SIG-M5 treated with dmso at 0.1 percent for 504 hours (cell line): Measurements from ENCODE around the gene OR10P1.

Experiments used
- DNase-seq: peaks from one replicate; lab custom pipeline; 2025; ENCODE audit not compliant: unreplicated experiment; lab: John Stamatoyannopoulos, UW

Gene OR10P1

DNA sequence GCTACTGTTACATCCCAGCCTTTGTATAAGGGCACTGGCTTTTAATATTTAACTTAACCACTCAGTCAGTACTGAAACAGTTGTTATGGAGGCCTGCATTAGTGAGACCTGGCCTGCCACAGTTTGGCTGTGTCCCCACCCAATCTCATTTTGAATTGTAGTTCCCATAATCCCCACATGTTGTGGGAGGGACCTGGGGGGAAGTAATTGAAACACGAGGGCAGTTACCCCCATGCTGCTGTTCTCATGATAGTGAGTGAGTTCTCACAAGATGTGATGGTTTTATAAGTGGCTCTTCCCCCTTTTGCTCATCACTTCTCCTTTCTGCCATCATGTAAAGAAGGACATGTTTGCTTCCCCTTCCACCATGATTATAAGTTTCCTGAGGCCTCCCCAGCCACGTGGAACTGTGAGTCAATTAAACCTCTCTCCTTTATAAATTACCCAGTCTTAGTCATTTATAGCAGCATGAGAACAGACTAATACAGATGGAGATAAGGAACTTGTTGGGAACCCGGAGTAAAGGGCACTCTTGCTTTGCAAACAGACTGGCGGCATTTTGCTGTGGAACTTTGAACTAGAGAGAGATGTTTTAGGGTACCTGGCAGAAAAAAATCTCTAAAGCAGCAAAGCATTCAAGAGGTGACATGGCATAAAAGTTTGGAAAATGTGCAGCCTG is 14.1 kb downstream of the OR10P1 start:
- peak; percentile 83 for DNase-seq

- DNase-seq = no peak
Measured at GRCh38 chr12:55651299-55651683, 14.6 kb downstream of the OR10P1 start.

DNA sequence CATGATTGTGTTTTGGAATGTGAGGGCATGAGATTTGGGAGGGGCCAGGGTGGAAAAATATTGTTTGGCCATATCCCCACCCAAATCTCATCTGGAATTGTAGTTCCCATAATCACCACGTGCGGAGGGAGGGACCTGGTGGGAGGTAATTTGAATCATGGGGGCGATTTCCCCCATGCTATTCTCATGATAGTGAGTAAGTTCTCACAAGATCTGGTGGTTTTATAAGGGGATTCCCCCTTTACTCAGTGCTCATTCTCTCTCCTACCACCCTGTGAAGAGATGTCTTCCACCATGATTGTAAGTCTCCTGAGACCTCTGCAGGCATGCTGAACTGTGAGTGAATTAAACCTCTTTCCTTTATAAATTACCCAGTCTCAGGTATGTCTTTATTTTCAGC is 15.7 kb downstream of the OR10P1 start:
- no peak for DNase-seq

GRCh38 chr12:55653031-55653430 is 16.3 kb downstream of the OR10P1 start:
- DNase-seq = no peak

DNA sequence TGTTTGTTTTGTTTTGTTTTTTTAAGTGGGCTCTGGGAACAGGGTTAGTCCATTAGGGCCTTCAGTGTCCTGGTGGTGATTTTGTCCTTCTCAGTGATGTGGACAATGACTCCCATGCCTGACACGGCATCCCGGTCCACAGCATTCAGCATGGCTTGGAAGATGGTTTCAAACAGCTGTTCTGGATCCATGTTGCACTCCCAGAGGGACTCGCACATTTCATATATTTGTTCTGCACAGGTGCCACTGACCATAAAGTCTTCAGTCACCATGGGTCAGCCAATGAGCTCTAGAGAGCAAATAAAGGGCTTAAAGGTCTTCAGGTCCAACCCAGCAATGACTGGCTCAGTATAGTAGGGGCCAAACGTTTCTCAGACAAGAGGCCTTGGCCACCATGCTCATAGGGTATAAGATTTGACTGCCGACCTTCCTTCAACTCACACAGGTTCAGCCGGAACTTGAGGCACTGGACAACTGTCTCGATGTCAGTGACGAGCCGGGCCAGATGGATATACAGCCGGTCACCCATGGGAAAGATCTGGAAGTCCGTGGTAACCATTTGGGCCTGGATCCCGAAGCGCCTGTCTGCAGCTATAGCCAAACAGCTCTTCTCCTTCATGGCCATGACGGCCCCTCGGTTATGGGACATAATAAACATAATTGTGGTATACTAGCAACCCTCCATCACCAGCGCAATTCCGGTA is 18.0 kb downstream of the OR10P1 start:
- no peak for DNase-seq

DNA sequence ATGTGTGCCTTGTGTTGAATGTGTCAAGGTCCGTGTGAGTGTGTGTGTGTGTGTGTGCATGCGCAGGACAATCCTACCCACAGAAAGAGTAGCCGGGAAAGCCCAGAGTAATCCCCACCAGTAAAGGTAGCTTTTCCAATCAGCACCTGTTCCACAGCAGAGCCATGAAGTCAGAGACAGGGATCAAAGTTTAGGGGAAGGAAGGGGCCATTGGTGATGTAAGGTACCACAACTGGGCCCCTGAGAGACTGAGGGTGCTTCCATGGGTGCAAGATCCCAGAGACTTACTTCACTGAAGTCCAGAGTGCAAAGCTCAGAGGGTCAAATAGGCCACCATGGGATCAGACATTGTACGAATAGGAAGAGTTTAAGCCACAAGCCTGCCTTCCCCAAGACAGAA is 20.5 kb downstream of the OR10P1 start:
- DNase-seq = no peak

DNA sequence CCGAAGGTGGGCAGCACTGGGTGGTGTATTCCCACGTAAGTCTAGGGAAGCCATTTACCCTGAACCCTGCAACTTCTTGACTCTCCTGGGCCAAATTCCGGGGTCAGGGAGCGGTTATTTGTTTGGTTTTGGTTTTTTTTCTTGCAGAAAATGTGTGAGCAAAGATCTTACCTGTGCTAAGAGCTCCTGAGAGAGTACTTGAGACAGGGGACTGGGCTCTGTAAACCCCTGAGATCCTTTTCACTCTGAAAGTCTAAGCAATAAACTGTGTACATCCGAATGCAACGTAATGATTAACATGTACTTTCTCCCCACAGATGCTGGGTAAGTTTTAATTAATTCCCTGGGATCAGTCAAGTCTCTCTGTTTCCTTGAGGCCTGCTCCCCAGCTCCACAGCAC is 21.5 kb downstream of the OR10P1 start:
- no peak for DNase-seq

DNA sequence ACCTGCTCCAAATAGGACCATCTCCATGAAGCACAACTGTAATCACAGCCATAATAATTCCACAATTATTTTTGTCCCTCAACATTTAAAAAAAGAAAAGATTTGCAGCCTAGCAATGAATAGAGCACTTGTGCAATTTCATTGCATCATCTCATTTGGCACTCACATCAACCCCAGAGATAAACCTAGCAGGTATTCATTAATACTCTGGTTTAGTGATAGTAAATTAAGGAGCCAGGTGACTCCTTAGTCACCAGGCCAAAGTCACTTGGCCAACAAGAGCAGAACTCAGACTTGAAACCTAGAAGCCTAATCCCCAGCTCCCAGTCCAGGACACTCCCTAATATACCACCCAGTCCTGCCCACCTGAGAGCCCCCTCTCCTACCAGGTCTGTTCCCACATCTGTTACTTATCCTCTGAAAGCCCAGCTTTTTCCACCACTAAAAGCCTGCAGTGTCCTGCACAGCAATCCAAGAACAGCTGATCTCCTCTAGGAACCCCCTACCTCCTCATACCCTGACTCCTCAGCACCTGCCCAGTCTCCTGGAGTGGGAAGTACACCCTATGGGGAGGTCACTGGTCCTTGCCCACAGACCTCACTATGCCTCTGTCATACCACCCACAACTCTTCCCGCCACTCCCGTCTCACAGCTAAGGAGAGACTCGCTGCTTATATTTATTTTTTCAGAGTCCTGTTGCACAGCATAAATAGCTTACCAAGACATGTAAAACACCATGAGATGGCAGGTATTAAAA is 22.1 kb downstream of the OR10P1 start:
- no peak for DNase-seq

DNA sequence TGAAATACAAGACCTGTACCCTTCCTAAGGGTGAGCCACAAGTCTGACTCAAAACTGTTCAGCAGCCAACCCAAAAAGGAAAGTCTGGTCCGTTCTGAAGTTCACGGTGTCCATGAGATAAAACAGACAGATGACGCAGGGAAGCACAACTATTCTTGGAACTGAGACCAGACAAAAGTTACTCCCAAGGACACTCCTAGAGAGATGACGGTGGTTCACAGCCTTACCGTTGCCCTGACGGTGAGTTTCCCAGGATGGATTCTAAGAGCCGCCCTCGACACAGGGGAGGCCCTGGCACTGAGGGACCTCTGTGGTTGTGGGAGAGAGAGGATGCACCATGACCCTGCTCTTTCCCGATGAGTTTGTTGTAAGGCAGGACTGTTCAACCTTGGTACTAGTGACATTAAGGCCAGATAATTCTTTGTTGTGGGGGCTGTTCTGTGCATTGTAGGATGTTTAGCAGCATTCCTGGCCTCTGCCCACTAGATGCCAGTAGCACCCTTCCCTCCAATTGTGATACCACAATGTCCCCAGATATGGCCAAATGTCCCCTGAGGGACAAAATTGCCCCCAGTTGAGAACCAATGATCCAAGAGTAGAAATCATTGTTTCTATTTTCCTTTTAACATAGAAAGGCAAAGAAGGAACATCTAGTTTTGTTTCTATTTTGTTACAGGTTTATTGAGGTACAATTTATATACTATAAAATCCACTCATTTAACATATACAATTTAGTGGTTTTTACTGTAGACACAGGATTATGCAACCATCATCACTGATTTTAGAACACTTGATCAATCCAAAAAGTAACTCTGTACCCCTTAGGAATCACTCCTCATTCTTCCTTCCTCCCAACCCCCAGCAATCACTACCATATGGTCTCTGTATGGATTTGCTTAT is 23.0 kb downstream of the OR10P1 start:
- DNase-seq = peak; percentile 22

DNA sequence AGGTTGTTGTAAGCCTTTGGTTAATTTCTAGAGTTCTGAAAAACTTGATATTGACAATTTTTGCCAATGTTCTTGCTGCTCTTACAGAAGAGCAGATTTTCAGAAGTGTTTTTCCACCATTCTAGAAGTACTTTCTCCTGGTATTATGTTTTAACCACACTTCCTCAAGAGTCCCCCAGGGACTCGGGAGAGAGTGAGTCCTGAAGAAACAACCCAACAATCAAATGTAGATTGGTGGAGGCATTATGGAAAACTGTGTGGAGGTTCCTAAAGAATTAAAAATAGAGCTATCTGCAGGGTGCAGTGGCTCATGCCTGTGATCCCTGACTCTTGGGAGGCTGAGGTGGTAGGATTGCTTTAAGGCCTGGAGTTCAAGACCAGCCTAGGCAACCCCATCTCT is 26.7 kb downstream of the OR10P1 start:
- DNase-seq = no peak

DNA sequence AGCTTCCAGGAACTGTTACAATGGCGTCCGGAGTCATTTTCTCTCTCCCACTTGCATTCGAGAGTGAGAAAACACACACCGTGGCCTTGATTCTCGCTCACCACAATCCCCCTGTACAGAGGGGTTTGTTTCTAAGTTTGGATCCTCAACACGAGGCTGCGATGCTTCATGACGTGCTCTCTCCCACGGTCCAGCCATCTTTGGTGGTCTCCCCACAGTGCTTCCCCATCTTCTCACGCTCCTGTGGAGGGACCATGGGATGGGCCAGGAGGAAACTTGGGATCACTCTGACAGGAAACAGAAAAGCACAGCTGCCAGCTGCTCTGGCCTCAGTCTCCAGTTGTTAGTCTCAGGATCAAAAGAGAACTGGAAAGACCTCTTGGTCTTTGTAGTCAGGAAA is 28.1 kb downstream of the OR10P1 start:
- DNase-seq = no peak

DNA sequence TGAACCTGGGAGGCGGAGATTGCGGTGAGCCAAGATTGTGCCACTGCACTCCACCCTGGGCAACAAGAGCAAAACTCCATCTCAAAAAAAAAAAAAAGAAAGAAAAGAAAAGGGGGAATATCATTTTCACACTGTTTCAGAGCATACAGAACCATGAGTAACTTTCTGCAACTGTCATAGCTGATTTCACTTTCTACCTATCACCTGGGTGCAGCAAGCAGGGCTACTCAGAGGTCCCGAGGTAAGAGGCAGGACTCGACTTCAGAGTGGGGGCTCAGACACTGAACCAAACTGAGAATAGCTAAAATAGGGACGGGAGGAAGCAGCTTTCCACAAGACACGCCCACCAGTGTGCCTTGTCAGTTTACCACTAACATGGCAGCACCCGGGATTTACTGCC is 29.8 kb downstream of the OR10P1 start:
- no peak for DNase-seq

DNA sequence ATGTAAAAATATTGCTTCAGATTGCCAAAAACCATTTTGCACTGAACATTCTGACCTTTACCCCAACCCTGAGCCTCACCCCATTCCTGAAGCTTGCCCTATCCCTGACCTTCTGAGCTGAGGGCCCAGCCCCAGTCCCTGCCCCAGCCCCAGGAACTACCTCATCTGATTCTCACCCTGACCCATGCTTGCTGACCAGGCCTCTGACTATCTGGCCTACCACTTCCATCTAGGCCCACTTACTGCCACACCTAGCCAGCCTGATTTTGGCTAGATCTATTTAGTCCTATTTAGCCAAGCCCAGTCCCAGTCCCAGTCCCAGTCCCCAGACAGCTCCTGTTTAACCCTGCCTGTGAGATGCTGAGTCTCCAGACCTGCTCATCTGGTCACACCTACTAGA is 33.6 kb downstream of the OR10P1 start:
- no peak for DNase-seq

DNA sequence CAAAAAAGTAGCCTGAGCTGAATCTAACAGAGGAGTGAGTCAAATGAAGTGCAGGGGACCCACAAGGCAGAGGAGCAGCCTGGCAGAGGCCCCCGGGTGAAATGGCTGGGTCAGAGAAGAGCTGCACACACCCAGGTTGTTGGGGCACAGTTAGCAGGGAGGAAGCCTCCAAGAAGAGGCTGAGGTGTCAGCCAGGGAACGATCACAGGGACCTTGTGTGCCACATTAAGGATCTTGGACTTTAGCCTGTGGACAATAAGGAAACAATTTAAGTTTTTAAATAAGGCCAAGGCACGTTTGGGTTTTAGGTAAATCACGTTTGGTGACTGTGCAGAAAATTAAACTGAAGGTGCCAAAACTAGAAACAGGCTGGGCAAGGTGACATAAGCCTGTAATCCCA is 35.1 kb downstream of the OR10P1 start:
- DNase-seq = no peak

- DNase-seq = peak; percentile 96
Measured at GRCh38 chr12:55673638-55674037, 36.9 kb downstream of the OR10P1 start.

DNA sequence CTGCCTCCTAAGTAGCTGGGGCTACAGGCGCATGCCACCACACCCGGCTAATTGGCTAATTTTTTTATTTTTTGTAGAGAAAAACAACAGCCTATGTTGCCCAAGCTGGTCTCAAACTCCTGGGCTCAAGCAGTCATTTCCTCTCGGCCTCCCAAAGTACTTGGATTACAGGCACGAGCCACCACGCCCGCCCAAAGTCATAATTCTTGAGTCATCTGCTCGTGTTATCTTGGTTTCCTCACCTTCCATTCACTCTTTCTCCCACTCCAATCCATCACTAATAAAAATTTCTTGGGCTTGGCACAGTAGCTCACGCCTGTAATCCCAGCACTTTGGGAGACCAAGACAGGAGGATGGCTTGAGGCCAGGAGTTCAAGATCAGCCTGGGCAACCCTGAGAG is 39.0 kb downstream of the OR10P1 start:
- no peak for DNase-seq

DNA sequence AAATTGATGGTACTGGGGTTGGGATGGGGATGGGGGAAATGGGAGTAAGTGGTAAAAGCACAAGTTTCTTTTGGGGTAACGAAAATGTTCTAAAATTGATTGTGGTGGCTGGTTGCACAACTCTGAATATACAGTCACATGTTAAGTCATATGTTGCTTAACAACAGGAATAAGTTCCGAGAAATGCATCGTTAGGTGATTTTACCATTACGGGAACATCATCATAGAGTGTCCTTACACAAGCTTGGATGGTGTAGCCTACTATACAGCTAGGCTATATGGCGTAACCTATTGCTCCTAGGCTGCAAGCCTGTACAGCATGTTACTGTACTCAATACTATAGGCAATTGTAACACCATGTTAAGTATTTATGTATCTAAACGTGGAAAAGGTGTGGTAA is 40.0 kb downstream of the OR10P1 start:
- peak; percentile 96 for DNase-seq

DNA sequence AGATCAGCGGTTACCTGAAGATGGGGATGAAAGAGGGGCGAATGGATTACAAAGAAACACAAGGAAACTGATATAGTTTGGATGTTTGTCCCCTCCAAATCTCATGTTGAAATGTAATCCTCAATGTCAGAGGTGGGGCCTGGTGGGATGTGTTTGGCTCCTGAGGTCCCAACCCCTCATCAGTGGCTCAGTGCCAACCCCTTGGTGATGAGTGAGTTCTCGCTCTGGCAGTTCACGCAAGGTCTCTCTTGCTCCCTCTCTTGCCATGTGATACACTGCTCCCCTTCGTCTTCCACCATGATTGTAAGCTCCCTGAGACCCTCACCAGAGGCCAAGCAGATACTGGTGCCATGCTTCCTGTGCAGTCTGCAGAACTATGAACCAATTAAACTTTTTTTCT is 43.0 kb downstream of the OR10P1 start:
- DNase-seq = no peak

- DNase-seq = peak; percentile 80
Measured at GRCh38 chr12:55681142-55682077, 44.7 kb downstream of the OR10P1 start.
